ENCODE data around the gene DNER. TPM values are rescaled to one million over a fixed set of nuclear protein-coding genes. Genes with fewer than 3 reads are reported as not detected.

Gene DNER
- total and polyA plus RNA-seq, 2 of the 13 experiments (the other 11 are each of a cell fraction or from before 2014, with no cell fraction given) = not detected

DNA sequence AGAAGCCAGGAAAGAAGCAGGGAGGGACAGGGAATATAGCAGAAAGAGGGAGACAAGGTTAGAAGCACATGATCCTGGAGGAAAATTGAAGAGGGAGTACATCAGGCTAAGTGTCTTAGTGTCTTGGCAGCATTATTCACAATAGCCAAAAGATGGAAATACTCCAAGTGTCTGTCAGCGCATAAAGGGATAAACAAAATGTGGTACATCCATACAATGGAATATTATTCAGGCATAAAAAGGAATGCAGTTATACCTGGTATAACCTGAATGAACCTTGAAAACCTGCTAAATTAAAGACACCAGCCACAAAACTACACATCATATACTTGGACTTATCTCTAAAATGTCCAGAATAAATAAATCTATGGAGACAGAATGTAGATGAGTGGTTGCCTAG is 224.2 kb downstream of the DNER start (continued):
- TF ChIP-seq, protein P1, sequence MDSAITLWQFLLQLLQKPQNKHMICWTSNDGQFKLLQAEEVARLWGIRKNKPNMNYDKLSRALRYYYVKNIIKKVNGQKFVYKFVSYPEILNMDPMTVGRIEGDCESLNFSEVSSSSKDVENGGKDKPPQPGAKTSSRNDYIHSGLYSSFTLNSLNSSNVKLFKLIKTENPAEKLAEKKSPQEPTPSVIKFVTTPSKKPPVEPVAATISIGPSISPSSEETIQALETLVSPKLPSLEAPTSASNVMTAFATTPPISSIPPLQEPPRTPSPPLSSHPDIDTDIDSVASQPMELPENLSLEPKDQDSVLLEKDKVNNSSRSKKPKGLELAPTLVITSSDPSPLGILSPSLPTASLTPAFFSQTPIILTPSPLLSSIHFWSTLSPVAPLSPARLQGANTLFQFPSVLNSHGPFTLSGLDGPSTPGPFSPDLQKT (CRISPR knock-in tag; IDR thresholded peaks at IDR 0.05; ENCODE audit: borderline replicate concordance) = no peak
- TF ChIP-seq ZNF431 (CRISPR knock-in tag; IDR thresholded peaks at IDR 0.05; ENCODE audit: borderline replicate concordance, low read depth) (no peak), ZBTB7A (CRISPR knock-in tag; IDR thresholded peaks at IDR 0.05) (no peak)

DNA sequence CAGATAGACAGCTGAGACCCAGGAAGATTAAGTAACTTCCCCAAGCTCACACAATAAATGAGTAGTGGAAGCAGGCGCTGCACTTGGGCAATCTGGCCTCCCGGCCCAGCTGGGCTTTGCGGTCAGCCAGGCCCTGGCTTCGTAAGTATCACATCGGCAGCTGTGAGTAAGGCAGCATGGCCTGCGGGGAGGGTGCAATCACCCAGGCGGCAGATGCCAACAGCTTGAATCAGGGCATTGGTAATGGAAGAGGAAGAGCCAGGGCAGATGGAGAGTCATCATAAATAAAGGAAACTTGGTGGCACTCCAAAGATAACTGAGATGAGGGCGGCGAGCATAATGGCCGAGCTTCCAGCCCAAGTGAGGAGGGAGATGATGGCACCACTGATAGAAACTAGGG is 225.3 kb downstream of the DNER start:
- Histone ChIP-seq H3K4me3 (replicated peaks in 1 of 3; ENCODE audit: insufficient read depth in 1 of 3, low read depth in 2 of 3, low read length in 3 of 3) (no peak overlapping the region), H3K27me3 (ENCODE audit: control insufficient read depth in 1 of 2, insufficient read depth in 2 of 2, low read length in 2 of 2) (no peaks in the 10 kb centered on the region), H3K36me3 (replicated peaks in 1 of 2; ENCODE audit: control insufficient read depth in 1 of 2, insufficient read depth in 2 of 2, low read length in 2 of 2) (no peaks in the 10 kb centered on the region), H3K4me1 (ENCODE audit: insufficient read depth, low read length) (no peaks in the 10 kb centered on the region), H3K4me2 (ENCODE audit: low read depth, low read length) (no peak overlapping the region), H3K27ac (ENCODE audit: extremely low read length, insufficient read depth, low read length) (no peak overlapping the region), H3K9ac (ENCODE audit: insufficient read depth, low read depth, low read length) (no peak overlapping the region), H2AFZ (ENCODE audit: low read length) (no peak overlapping the region), H4K20me1 (ENCODE audit: insufficient read depth, low read length) (no peaks in the 10 kb centered on the region), H3K79me2 (ENCODE audit: insufficient read depth, low read length) (no peaks in the 10 kb centered on the region), H3K9me3 (ENCODE audit: low read length) (no peaks in the 10 kb centered on the region)
- POLR2A ChIA-PET = no interaction called here
- intact Hi-C loops (cut with micrococcal nuclease; ENCODE audit: unreplicated experiment) = no loop called here
- ATAC-seq (no peak), FAIRE-seq (no peak), DNase-seq (ENCODE audit: low spot score) (no peak)
- no TSS peak for BruUV-seq (replicated peaks)
- CTCF ChIA-PET (ENCODE audit: low intra/inter-chr PET ratio, low total read pairs) = no interaction called here
- in situ Hi-C loops (cut with HindIII; ENCODE audit: extremely low pct_ligation_motif_present, low pct_unique_long_range_greater_than_20kb) = no loop called here
- 55% methylated on average over 10 of the region's 10 CpGs for WGBS (ENCODE audit: low lambda C conversion rate)
- no peak for TF ChIP-seq MEF2D (CRISPR knock-in tag; IDR thresholded peaks at IDR 0.05)
- TF ChIP-seq, protein P2, sequence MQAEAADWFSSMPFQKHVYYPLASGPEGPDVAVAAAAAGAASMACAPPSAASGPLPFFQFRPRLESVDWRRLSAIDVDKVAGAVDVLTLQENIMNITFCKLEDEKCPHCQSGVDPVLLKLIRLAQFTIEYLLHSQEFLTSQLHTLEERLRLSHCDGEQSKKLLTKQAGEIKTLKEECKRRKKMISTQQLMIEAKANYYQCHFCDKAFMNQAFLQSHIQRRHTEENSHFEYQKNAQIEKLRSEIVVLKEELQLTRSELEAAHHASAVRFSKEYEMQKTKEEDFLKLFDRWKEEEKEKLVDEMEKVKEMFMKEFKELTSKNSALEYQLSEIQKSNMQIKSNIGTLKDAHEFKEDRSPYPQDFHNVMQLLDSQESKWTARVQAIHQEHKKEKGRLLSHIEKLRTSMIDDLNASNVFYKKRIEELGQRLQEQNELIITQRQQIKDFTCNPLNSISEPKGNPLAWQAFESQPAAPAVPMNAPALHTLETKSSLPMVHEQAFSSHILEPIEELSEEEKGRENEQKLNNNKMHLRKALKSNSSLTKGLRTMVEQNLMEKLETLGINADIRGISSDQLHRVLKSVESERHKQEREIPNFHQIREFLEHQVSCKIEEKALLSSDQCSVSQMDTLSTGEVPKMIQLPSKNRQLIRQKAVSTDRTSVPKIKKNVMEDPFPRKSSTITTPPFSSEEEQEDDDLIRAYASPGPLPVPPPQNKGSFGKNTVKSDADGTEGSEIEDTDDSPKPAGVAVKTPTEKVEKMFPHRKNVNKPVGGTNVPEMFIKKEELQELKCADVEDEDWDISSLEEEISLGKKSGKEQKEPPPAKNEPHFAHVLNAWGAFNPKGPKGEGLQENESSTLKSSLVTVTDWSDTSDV (CRISPR knock-in tag; IDR thresholded peaks at IDR 0.05) = no peak
- TF ChIP-seq RARA (CRISPR knock-in tag; IDR thresholded peaks at IDR 0.05) = no peak
- no peak for TF ChIP-seq KAT7 (CRISPR knock-in tag; IDR thresholded peaks at IDR 0.05; ENCODE audit: borderline replicate concordance)
- TF ChIP-seq, protein P3, sequence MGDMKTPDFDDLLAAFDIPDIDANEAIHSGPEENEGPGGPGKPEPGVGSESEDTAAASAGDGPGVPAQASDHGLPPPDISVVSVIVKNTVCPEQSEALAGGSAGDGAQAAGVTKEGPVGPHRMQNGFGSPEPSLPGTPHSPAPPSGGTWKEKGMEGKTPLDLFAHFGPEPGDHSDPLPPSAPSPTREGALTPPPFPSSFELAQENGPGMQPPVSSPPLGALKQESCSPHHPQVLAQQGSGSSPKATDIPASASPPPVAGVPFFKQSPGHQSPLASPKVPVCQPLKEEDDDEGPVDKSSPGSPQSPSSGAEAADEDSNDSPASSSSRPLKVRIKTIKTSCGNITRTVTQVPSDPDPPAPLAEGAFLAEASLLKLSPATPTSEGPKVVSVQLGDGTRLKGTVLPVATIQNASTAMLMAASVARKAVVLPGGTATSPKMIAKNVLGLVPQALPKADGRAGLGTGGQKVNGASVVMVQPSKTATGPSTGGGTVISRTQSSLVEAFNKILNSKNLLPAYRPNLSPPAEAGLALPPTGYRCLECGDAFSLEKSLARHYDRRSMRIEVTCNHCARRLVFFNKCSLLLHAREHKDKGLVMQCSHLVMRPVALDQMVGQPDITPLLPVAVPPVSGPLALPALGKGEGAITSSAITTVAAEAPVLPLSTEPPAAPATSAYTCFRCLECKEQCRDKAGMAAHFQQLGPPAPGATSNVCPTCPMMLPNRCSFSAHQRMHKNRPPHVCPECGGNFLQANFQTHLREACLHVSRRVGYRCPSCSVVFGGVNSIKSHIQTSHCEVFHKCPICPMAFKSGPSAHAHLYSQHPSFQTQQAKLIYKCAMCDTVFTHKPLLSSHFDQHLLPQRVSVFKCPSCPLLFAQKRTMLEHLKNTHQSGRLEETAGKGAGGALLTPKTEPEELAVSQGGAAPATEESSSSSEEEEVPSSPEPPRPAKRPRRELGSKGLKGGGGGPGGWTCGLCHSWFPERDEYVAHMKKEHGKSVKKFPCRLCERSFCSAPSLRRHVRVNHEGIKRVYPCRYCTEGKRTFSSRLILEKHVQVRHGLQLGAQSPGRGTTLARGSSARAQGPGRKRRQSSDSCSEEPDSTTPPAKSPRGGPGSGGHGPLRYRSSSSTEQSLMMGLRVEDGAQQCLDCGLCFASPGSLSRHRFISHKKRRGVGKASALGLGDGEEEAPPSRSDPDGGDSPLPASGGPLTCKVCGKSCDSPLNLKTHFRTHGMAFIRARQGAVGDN (CRISPR knock-in tag; IDR thresholded peaks at IDR 0.05) = no peak
- TF ChIP-seq ZNF180 (CRISPR knock-in tag; IDR thresholded peaks at IDR 0.05; ENCODE audit: borderline replicate concordance, low read depth) = no peak
- no peak for TF ChIP-seq ZNF354B (CRISPR knock-in tag; IDR thresholded peaks at IDR 0.05)
- TF ChIP-seq, protein P4, sequence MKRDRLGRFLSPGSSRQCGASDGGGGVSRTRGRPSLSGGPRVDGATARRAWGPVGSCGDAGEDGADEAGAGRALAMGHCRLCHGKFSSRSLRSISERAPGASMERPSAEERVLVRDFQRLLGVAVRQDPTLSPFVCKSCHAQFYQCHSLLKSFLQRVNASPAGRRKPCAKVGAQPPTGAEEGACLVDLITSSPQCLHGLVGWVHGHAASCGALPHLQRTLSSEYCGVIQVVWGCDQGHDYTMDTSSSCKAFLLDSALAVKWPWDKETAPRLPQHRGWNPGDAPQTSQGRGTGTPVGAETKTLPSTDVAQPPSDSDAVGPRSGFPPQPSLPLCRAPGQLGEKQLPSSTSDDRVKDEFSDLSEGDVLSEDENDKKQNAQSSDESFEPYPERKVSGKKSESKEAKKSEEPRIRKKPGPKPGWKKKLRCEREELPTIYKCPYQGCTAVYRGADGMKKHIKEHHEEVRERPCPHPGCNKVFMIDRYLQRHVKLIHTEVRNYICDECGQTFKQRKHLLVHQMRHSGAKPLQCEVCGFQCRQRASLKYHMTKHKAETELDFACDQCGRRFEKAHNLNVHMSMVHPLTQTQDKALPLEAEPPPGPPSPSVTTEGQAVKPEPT (CRISPR knock-in tag; IDR thresholded peaks at IDR 0.05; ENCODE audit: low read depth) = no peak
- TF ChIP-seq JUNB (CRISPR knock-in tag; IDR thresholded peaks at IDR 0.05; ENCODE audit: borderline replicate concordance) = no peak
- no peak for TF ChIP-seq ZBTB7A (CRISPR knock-in tag; IDR thresholded peaks at IDR 0.05)
- TF ChIP-seq ZNF282 (IDR thresholded peaks at IDR 0.05; ENCODE audit: partially characterized antibody) = no peak
- no peak for TF ChIP-seq FIP1L1 (IDR thresholded peaks at IDR 0.05; ENCODE audit: borderline replicate concordance, insufficient read depth, low read depth, low read length)

All from HepG2 (cell line).